ENCODE results near the gene CEP85.

DNA sequence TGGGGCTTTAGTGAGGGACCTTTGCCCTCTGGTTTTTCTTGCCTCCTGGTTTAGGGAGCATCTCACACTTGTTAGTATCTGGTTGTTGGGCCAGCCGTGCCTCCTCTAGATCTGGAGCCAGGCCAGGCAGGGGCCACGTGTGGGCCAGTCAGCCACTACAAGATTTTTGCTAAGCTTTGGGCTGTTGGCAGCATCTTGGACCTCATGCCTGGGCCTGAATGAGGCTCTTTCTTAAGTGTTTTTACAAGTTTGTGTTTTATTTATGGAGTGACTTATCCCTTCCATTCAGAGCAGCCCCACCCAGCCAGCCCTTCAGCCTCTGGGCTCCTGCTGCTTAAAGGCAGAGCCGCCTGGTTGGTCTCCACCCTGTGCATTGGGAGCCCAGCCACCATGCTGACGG, 44.3 kb downstream of the CEP85 start:
- TF ChIP-seq, protein P1, sequence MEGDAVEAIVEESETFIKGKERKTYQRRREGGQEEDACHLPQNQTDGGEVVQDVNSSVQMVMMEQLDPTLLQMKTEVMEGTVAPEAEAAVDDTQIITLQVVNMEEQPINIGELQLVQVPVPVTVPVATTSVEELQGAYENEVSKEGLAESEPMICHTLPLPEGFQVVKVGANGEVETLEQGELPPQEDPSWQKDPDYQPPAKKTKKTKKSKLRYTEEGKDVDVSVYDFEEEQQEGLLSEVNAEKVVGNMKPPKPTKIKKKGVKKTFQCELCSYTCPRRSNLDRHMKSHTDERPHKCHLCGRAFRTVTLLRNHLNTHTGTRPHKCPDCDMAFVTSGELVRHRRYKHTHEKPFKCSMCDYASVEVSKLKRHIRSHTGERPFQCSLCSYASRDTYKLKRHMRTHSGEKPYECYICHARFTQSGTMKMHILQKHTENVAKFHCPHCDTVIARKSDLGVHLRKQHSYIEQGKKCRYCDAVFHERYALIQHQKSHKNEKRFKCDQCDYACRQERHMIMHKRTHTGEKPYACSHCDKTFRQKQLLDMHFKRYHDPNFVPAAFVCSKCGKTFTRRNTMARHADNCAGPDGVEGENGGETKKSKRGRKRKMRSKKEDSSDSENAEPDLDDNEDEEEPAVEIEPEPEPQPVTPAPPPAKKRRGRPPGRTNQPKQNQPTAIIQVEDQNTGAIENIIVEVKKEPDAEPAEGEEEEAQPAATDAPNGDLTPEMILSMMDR (IDR thresholded peaks at IDR 0.05 in 8 of 11, conservative IDR thresholded peaks at IDR 0.05 in 3 of 11), result no peak
- TF ChIP-seq POLR2A (IDR thresholded peaks at IDR 0.05), result no peak

All from spleen (tissue), 7 donors.